Erythroblast (primary cell): Measurements from ENCODE around the gene KIF3C.

Experiments
- DNase-seq, 2 experiments: peaks; one replicate each; lab custom pipeline; 2025; lab: John Stamatoyannopoulos, UW
- GATA1 ChIP-seq: IDR thresholded peaks from 2 replicates; pipeline ENCODE4 v1.6.1; 2011; ENCODE audit warnings: low read depth, mild to moderate bottlenecking, control low read depth, low read length, moderate library complexity
- POLR2A ChIP-seq: IDR thresholded peaks from 2 replicates; pipeline ENCODE4 v1.6.1; 2011; ENCODE audit warnings: mild to moderate bottlenecking, low read length

The KIF3C gene

GRCh38 chr2:25982968-25983280 lies 627 bp upstream of the KIF3C start:
- TF ChIP-seq GATA1: no peak
- TF ChIP-seq POLR2A: no peak
- DNase-seq: no peak

GRCh38 chr2:25981596-25982272 lies 563 bp downstream of the KIF3C start:
- TF ChIP-seq GATA1: no peak
- TF ChIP-seq POLR2A: no peak

GRCh38 chr2:25980951-25981350 lies 1.3 kb downstream of the KIF3C start:
- TF ChIP-seq POLR2A: no peak
- TF ChIP-seq GATA1: no peak
- no peak for DNase-seq

More at GRCh38 chr2:25981596-25982272, 563 bp downstream of the KIF3C start:
- peak; percentile 48 to 52 for DNase-seq

GRCh38 chr2:25980076-25980887 lies 2.0 kb downstream of the KIF3C start:
- TF ChIP-seq POLR2A (no peak), GATA1 (no peak)
- DNase-seq: no peak

- TF ChIP-seq POLR2A (no peak), GATA1 (no peak)
- no peak for DNase-seq
Measured at GRCh38 chr2:25979001-25979400, 3.3 kb downstream of the KIF3C start.

- no peak for DNase-seq
- TF ChIP-seq POLR2A (no peak), GATA1 (no peak)
Measured at GRCh38 chr2:25977768-25978167, 4.5 kb downstream of the KIF3C start.

- no peak for TF ChIP-seq GATA1
- no peak for TF ChIP-seq POLR2A
- DNase-seq: peak in 1 of 2 experiments; percentile 38
Measured at GRCh38 chr2:25976983-25977741, 5.1 kb downstream of the KIF3C start.

- no peak for DNase-seq
- no peak for TF ChIP-seq GATA1
- no peak for TF ChIP-seq POLR2A
Measured at GRCh38 chr2:25972049-25972823, 10.1 kb downstream of the KIF3C start.

- TF ChIP-seq POLR2A (no peak), GATA1 (no peak)
- no peak for DNase-seq
Measured at GRCh38 chr2:25971596-25971995, 10.7 kb downstream of the KIF3C start.

- TF ChIP-seq GATA1: no peak
- TF ChIP-seq POLR2A: no peak
Measured at GRCh38 chr2:25966531-25967270, 15.6 kb downstream of the KIF3C start.

GRCh38 chr2:25964891-25965290 lies 17.4 kb downstream of the KIF3C start:
- peak in 1 of 2 experiments; percentile 22 for DNase-seq
- TF ChIP-seq GATA1: no peak
- no peak for TF ChIP-seq POLR2A

More at GRCh38 chr2:25966531-25967270, 15.6 kb downstream of the KIF3C start:
- no peak for DNase-seq

GRCh38 chr2:25960920-25961319 lies 21.4 kb downstream of the KIF3C start:
- DNase-seq: no peak
- TF ChIP-seq GATA1 (no peak), POLR2A (no peak)
